Kidney epithelial cell (primary cell): Measurements from ENCODE around the gene DBH. TPM values are rescaled to one million over a fixed set of nuclear protein-coding genes. Genes with fewer than 3 reads are reported as not detected.

Experiments
- DNase-seq: peaks from one replicate; pipeline ENCODE4 v3.0.0-alpha.2; 2010; ENCODE audit warnings: low read depth
- H3K27me3 ChIP-seq: 2 replicates; pipeline ENCODE4 v1.6.0; 2011; ENCODE audit warnings: low read length; ENCODE audit not compliant: control insufficient read depth, insufficient read depth
- H3K36me3 ChIP-seq: 2 replicates; pipeline ENCODE4 v1.5.1; 2011; ENCODE audit warnings: low read length; ENCODE audit not compliant: control insufficient read depth, insufficient read depth
- H3K4me3 ChIP-seq: 2 replicates; pipeline ENCODE4 v1.5.1; 2011; ENCODE audit warnings: low read depth, mild to moderate bottlenecking, control low read depth, low read length
- total RNA-seq: library from RNA; depleted of rRNA; stranded (reverse); fragments of >200 nt; gene quantifications from 2 replicates; pipeline ENCODE4 v1.2.3, GENCODE V29; 2015
- TF ChIP-seq, protein P1 (sequence below): IDR thresholded peaks from 2 replicates; pipeline ENCODE4 v1.5.1; 2011; ENCODE audit warnings: mild to moderate bottlenecking, moderate library complexity, low read length, control low read depth, inconsistent platforms; ENCODE audit not compliant: insufficient read depth, poor library complexity, severe bottlenecking

DBH gene
- total RNA-seq, 1 donor from 2014 or later, result not detected

DNA sequence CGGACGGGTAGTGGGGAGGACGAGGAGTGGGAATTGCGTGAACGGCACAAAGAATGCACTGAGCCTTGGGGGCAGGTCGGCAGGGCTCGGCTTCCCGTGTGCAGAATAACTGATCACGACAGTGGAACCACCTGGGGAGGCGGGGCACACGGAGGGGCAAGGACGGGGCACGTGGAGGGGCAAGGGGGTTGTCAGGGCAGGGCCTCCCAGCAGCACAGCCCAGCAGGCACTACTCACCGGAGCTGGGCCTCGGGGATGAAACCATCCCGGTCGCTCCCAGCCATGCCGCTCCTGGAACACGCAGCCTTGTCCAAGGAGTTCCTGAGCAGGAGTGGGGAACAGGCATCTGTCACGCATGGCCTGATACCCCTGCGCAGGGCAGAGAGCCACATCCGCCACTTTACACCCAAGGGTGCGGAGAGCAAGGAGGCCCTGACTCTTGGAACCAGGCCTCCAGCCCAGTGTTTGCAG, 68.6 kb downstream of the DBH start:
- peaks cover 44% of the 10 kb centered on the region for H3K27me3 ChIP-seq
- TF ChIP-seq, protein P1, sequence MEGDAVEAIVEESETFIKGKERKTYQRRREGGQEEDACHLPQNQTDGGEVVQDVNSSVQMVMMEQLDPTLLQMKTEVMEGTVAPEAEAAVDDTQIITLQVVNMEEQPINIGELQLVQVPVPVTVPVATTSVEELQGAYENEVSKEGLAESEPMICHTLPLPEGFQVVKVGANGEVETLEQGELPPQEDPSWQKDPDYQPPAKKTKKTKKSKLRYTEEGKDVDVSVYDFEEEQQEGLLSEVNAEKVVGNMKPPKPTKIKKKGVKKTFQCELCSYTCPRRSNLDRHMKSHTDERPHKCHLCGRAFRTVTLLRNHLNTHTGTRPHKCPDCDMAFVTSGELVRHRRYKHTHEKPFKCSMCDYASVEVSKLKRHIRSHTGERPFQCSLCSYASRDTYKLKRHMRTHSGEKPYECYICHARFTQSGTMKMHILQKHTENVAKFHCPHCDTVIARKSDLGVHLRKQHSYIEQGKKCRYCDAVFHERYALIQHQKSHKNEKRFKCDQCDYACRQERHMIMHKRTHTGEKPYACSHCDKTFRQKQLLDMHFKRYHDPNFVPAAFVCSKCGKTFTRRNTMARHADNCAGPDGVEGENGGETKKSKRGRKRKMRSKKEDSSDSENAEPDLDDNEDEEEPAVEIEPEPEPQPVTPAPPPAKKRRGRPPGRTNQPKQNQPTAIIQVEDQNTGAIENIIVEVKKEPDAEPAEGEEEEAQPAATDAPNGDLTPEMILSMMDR, result no peak
- no peak for DNase-seq
- H3K36me3 ChIP-seq, result no peaks in the 10 kb centered on the region
- no peak overlapping the region for H3K4me3 ChIP-seq

DNA sequence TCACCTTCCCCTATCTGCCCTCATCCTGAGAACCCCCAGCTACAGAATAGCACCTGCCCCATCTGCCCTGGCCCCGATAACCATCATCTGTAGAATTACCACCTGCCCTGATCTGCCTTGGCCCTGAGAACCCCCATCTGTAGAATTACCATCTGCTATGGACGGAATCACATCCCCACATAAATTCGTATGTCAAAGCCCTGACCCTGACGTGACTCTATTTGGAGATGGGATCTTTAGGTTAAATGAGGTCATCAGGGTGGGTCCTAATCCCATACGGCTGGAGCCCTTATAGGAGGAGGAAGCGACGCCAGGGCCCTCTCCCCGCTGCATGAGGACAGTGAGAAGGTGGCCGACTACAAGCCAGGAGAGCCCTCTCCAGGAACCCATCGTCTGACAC, 69.4 kb downstream of the DBH start:
- DNase-seq, result no peak
- Histone ChIP-seq H3K36me3 (no peaks in the 10 kb centered on the region), H3K27me3 (peaks cover 48% of the 10 kb centered on the region), H3K4me3 (no peak overlapping the region)
- TF ChIP-seq, protein P1, result no peak

DNA sequence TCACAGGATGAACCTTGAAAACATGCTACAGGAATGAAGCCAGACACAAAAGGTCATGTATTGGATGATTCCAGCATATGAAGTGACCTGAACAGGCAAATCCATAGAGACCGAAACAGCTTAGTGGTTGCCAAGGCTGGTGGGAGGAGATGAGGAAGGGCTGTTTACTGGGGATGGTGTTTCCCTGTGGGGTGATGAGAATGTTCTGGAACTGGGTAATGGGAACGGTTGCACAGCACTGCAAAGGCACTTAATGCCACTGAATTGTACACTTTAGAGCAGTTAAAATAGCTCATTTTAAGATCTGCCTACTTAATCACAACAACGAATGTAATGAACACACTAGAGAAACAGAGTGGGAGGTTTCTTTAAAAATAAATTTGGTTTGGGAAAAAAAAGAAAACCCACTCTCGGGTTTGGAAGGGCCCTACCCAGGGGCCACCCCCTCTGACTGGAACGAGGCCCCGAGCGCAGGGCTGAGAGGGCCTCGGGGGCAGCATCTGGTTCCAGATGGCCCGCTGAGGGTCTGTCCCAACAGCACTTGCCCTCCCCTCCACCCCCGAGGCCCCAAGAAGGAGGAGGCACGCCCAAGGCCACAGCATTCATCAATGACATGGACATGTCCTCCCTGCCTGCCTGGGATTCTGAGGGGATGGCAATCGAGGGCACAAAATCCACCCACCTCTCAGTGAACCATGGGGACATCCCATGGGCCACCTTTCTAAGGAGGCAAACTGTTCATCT, 70.3 kb downstream of the DBH start:
- Histone ChIP-seq H3K27me3 (peaks cover 46% of the 10 kb centered on the region), H3K4me3 (no peak overlapping the region), H3K36me3 (no peaks in the 10 kb centered on the region)
- TF ChIP-seq, protein P1, result no peak
- DNase-seq, result no peak

DNA sequence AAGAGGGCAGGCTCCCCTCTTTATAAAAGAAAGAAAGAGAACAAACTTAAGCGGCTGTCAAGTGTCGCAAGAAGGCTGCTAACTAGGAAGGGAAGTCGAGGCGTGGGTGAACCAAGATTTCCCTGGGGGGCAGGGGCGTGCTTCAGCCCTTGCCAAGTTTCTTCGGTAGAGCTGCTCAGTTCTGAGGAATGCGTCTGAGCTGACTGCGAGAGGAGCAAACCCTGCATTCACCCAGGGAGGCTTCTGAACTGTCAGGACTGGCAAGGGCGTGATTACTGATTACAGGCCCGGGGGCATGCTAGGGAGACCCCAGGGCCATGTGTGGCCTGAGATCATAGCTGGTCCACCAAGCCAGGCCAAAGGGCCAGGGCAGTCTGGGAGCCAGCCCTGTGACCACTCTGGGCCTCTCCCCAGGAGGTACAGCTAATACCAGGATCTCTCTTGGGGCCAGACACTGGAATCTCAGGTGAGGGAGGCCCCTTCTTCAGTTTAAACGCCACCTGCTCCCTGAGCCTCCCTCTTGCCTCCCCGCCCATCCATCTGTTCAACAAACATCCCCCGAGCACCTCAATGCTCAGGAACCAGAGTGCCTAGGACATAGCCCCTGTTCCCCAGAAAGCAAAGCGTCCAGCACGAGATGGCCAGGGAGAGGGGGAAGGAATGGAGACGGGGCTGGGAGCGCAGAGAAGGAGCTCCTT, 71.1 kb downstream of the DBH start:
- DNase-seq, result no peak
- peaks cover 40% of the 10 kb centered on the region for H3K27me3 ChIP-seq
- H3K4me3 ChIP-seq, result no peak overlapping the region
- no peaks in the 10 kb centered on the region for H3K36me3 ChIP-seq
- TF ChIP-seq, protein P1, result no peak

DNA sequence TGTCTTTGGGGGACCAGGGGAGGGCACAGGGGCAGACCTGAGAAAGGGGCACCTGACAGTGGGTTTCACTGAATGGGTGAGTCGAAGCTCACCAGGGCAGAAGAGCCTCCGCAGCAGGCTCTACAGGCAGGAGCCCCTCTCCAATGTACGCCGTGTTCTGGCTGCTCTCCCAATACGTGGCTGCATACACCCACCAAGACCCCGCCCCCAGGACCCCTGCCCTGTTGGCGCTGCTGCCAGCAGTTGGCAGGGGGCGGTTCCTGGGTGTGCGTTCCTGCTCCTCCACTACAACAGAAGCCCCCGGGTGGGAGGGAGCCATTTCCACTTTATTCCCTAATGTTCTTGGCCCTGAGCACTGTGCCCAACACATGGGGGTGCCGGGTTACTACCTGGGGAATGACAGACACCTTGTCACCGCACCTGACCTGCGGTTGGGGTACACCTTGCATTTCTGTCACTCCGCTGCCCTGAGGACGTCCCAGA, 71.6 kb downstream of the DBH start:
- Histone ChIP-seq H3K36me3 (no peaks in the 10 kb centered on the region), H3K27me3 (peaks cover 37% of the 10 kb centered on the region), H3K4me3 (no peak overlapping the region)
- TF ChIP-seq, protein P1, result no peak
- DNase-seq, result no peak
